Measurements from ENCODE around the gene PTPRF. TPM values are rescaled to one million over a fixed set of nuclear protein-coding genes. Genes with fewer than 3 reads are reported as not detected.
"Not testable (repeated sequence)": the region's sequence is repeated elsewhere in the genome, so short reads cannot be mapped to it uniquely, and the experiment has no call there.

PTPRF gene
- total and polyA plus RNA-seq, 2 donors: 26.0 to 40.6 TPM

DNA sequence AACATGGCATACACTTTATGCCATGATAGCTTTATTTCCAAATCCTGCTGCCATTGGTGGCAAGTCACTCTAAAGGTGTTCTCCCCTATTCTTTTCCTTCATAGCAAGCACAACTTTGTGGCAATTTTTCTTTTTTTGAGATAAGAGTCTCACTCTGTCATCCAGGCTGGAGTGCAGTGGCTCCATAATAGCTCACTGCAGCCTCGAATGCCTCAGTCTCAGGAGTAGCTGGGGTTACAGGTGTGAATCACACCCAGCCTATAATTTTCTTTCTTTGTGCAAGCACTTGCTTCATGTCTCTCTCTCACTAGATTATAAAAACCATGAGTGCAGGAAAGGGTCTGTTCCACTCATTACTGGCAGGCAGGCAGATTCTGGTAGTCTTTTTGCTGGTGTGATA is 113.9 kb downstream of the PTPRF start:
- 74% methylated on average over 1 of the region's 1 CpG for WGBS
- Histone ChIP-seq H3K4me3 (ENCODE audit: low read length in 2 of 2) (no peak overlapping the region), H3K27me3 (ENCODE audit: control insufficient read depth in 2 of 2, insufficient read depth in 1 of 2, low read length in 1 of 2) (peaks cover 0 to 8% of the 10 kb centered on the region in 2 donors), H3K9me3 (ENCODE audit: control insufficient read depth in 2 of 2, insufficient read depth in 1 of 2, low read length in 1 of 2) (no peaks in the 10 kb centered on the region), H3K4me1 (ENCODE audit: control insufficient read depth in 2 of 2, insufficient read depth in 2 of 2, low read length in 2 of 2) (peaks cover 2 to 4% of the 10 kb centered on the region in 2 donors), H3K27ac (ENCODE audit: low read depth in 1 of 2, low read length in 1 of 2) (no peak overlapping the region), H3K36me3 (ENCODE audit: control insufficient read depth in 2 of 2, insufficient read depth in 2 of 2, low read length in 1 of 2) (no peaks in the 10 kb centered on the region)
- no peak for DNase-seq (ENCODE audit: low read depth in 6 of 9, low spot score in 9 of 9)

DNA sequence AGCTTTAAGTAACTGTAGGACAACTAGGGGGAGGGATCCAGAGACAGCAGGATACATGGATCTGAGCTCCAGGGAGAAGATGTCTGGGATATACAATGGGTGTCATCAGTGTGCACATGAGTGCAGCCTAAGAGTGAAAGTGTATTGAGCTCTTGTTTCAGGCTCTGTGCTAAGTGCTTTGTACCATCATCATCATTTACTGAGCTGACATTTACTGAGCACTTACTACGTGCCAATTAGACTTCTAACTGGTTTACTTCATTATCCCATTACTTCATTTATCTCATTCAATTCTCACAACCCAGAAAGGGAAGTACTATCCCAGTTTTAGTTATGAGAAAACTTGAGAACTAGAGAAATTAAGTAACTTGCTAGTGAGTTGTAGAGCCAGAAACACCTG is 114.8 kb downstream of the PTPRF start:
- WGBS: 92% methylated on average over 1 of the region's 1 CpG
- H3K4me1 ChIP-seq (ENCODE audit: control insufficient read depth in 2 of 2, insufficient read depth in 2 of 2, low read length in 2 of 2): peaks cover 2 to 4% of the 10 kb centered on the region in 2 donors
- H3K4me3 ChIP-seq (ENCODE audit: low read length in 2 of 2): no peak overlapping the region
- no peaks in the 10 kb centered on the region for H3K9me3 ChIP-seq (ENCODE audit: control insufficient read depth in 2 of 2, insufficient read depth in 1 of 2, low read length in 1 of 2)
- DNase-seq (ENCODE audit: low read depth in 6 of 9, low spot score in 9 of 9): no peak
- H3K36me3 ChIP-seq (ENCODE audit: control insufficient read depth in 2 of 2, insufficient read depth in 2 of 2, low read length in 1 of 2): no peaks in the 10 kb centered on the region
- H3K27ac ChIP-seq (ENCODE audit: low read depth in 1 of 2, low read length in 1 of 2): no peak overlapping the region
- peaks cover 0 to 8% of the 10 kb centered on the region in 2 donors for H3K27me3 ChIP-seq (ENCODE audit: control insufficient read depth in 2 of 2, insufficient read depth in 1 of 2, low read length in 1 of 2)

DNA sequence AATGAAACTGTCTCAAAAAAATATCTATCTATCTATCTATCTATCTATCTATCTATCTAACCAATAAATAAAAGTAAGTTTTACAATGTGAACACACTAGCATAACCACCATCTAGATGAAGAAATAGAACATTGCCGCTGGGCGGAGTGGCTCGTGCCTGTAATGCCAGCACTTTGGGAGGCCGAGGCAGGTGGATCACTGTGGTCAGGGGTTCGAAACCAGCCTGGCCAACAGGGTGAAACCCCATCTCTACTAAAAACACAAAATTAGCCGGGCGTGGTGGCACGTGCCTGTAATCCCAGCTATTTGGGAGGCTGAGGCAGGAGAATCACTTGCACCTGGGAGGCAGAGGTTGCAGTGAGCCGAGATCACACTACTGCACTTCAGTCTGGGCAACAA is 116.6 kb downstream of the PTPRF start:
- H3K4me3 ChIP-seq (ENCODE audit: low read length in 2 of 2); H3K9me3 ChIP-seq (ENCODE audit: control insufficient read depth in 2 of 2, insufficient read depth in 1 of 2, low read length in 1 of 2); H3K36me3 ChIP-seq (ENCODE audit: control insufficient read depth in 2 of 2, insufficient read depth in 2 of 2, low read length in 1 of 2); H3K27ac ChIP-seq (ENCODE audit: low read depth in 1 of 2, low read length in 1 of 2); H3K27me3 ChIP-seq (ENCODE audit: control insufficient read depth in 2 of 2, insufficient read depth in 1 of 2, low read length in 1 of 2); DNase-seq (ENCODE audit: low read depth in 6 of 9, low spot score in 9 of 9): not testable (repeated sequence)
- H3K4me1 ChIP-seq (ENCODE audit: control insufficient read depth in 2 of 2, insufficient read depth in 2 of 2, low read length in 2 of 2): peaks cover 11 to 13% of the 10 kb centered on the region in 2 donors
- WGBS: 96% methylated on average over 9 of the region's 9 CpGs

DNA sequence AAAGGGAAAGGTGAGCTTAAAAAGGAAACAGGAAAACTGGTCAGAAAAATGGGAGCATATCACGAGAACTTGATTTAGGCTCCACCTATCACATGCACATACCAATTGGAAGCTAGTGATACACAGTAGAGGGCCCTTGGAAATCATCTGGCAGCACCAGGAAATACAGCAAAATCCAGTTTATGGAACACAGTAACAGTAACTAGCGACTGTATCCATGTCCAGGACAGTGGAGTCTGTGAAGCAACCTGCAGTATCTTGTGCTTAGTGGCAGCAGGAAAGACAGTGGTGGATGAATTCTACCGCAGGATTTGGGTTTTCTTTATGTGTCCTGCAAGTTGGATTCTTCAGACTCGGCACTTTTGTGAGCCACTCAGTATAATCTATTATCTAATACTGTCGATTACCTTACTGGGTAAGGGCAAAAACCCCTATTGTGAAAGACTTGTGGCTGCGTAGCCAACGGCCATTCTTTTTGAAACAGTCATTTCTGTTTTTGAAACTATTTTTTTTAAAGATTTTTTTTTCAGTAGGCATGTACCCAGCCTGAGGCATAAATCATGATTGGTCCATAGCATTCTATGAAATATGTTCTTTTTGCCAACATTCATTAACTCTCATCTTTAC is 117.7 kb downstream of the PTPRF start:
- DNase-seq (ENCODE audit: low read depth in 6 of 9, low spot score in 9 of 9): no peak
- Histone ChIP-seq H3K27ac (ENCODE audit: low read depth in 1 of 2, low read length in 1 of 2) (no peak overlapping the region), H3K4me3 (ENCODE audit: low read length in 2 of 2) (no peak overlapping the region), H3K36me3 (ENCODE audit: control insufficient read depth in 2 of 2, insufficient read depth in 2 of 2, low read length in 1 of 2) (peaks cover 3 to 4% of the 10 kb centered on the region in 2 donors), H3K4me1 (ENCODE audit: control insufficient read depth in 2 of 2, insufficient read depth in 2 of 2, low read length in 2 of 2) (peaks cover 11 to 13% of the 10 kb centered on the region in 2 donors), H3K9me3 (ENCODE audit: control insufficient read depth in 2 of 2, insufficient read depth in 1 of 2, low read length in 1 of 2) (no peaks in the 10 kb centered on the region), H3K27me3 (ENCODE audit: control insufficient read depth in 2 of 2, insufficient read depth in 1 of 2, low read length in 1 of 2) (peaks cover 0 to 8% of the 10 kb centered on the region in 2 donors)
- WGBS: 95% methylated on average over 7 of the region's 7 CpGs

DNA sequence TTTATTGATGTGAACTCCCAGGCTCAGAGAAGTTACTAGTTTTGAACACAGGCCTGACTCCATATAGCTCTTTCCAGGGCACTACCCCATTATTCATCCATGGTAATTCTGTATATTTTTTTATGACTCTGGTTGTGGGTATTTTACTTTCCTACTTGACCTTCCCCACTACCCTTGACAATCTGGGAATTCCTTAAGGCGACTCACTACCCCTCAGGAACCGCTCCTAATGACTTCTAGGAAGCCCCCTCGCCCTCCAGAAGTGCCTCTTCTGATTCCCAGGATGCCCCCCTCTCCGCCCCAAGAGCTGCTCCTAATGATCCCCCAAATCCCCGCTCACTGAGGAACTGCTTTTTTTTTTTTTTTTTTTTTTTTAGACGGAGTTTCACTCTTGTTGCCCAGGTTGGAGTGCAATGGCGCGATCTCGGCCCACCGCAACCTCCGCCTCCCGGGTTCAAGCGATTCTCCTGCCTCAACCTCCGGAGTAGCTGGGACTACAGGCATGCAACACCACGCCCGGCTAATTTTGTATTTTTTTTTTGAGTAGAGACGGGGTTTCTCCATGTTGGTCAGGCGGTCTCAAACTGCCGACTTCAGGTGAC is 118.3 kb downstream of the PTPRF start:
- WGBS: 44% methylated on average over 19 of the region's 19 CpGs
- Histone ChIP-seq H3K9me3 (ENCODE audit: control insufficient read depth in 2 of 2, insufficient read depth in 1 of 2, low read length in 1 of 2) (no peaks in the 10 kb centered on the region), H3K27me3 (ENCODE audit: control insufficient read depth in 2 of 2, insufficient read depth in 1 of 2, low read length in 1 of 2) (peaks cover 0 to 8% of the 10 kb centered on the region in 2 donors), H3K4me1 (ENCODE audit: control insufficient read depth in 2 of 2, insufficient read depth in 2 of 2, low read length in 2 of 2) (peaks cover 11 to 13% of the 10 kb centered on the region in 2 donors), H3K4me3 (ENCODE audit: low read length in 2 of 2) (peak overlapping the region; percentile 92 to 98), H3K36me3 (ENCODE audit: control insufficient read depth in 2 of 2, insufficient read depth in 2 of 2, low read length in 1 of 2) (peaks cover 9 to 10% of the 10 kb centered on the region in 2 donors), H3K27ac (ENCODE audit: low read depth in 1 of 2, low read length in 1 of 2) (peak overlapping the region; percentile 80 to 94)
- DNase-seq (ENCODE audit: low read depth in 6 of 9, low spot score in 9 of 9): no peak

DNA sequence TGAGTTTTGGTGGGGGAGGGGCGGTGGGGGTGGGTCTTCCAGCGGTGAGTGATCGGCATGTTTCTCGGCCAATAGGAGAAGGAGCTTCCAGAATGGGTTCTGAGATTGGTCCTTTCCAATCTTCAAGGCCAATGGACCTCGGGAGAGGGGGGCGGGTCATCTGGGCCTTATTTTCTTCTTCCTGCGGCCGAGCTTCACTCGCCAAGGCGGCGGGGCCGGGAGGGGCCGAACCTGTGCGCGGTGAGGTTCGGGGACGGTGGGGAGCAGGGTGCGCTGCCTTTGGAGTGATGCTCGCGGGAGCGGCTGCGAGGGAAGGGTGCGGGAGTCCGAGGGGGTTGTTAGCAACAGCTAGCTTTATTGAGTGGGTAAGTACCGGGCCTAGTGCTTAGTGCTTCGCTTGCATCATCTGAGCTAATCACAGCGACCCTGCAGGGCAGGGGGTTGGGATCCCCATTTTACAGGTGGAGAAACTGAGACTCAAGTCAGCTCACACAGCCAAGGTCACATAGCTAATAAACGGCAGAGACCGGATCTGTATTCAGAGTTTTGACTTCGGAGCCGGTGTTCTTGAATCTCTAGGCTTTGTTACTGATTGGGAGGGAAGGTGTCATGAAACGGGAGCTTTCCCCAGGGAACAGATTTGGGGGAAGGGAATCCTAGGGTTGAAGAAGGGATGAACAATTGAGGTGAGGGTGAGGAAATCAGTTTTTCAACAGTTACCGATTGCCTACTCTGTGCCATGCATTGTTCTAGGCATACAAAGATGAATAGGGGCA is 119.8 kb downstream of the PTPRF start:
- under 1% methylated on average over 33 of the region's 33 CpGs for WGBS
- no peaks in the 10 kb centered on the region for H3K9me3 ChIP-seq (ENCODE audit: control insufficient read depth in 2 of 2, insufficient read depth in 1 of 2, low read length in 1 of 2)
- peaks cover 0 to 2% of the 10 kb centered on the region in 2 donors for H3K27me3 ChIP-seq (ENCODE audit: control insufficient read depth in 2 of 2, insufficient read depth in 1 of 2, low read length in 1 of 2)
- peaks cover 17 to 26% of the 10 kb centered on the region in 2 donors for H3K36me3 ChIP-seq (ENCODE audit: control insufficient read depth in 2 of 2, insufficient read depth in 2 of 2, low read length in 1 of 2)
- peak overlapping the region; percentile 92 to 98 for H3K4me3 ChIP-seq (ENCODE audit: low read length in 2 of 2)
- peak; percentile 88 to 99 (median 94) for DNase-seq (ENCODE audit: low read depth in 6 of 9, low spot score in 9 of 9)
- peaks cover 11 to 13% of the 10 kb centered on the region in 2 donors for H3K4me1 ChIP-seq (ENCODE audit: control insufficient read depth in 2 of 2, insufficient read depth in 2 of 2, low read length in 2 of 2)
- peak overlapping the region; percentile 94 to 98 for H3K27ac ChIP-seq (ENCODE audit: low read depth in 1 of 2, low read length in 1 of 2)

DNA sequence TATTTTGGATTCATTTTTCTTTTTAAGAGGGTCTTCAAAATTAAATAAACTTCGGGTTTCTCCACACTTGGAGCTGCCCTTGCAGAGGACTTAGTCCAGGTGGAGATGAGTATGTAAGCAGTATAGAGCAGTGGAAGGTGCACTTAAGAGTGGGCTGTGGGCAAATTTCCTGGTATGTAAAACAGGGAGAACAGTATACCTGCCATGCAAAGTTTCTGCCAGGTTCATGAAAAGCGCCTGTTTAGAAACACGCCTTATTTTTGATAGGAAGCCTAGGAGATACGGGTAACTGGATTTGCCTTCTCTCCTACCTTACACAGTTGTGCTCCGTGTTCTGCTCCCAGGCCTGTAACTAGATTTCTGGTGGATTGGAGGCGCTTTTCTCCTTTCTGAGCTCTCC is 120.5 kb downstream of the PTPRF start:
- peaks cover 24 to 32% of the 10 kb centered on the region in 2 donors for H3K36me3 ChIP-seq (ENCODE audit: control insufficient read depth in 2 of 2, insufficient read depth in 2 of 2, low read length in 1 of 2)
- H3K27me3 ChIP-seq (ENCODE audit: control insufficient read depth in 2 of 2, insufficient read depth in 1 of 2, low read length in 1 of 2): peaks cover 0 to 2% of the 10 kb centered on the region in 2 donors
- peak overlapping the region; percentile 92 to 98 for H3K4me3 ChIP-seq (ENCODE audit: low read length in 2 of 2)
- no peak for DNase-seq (ENCODE audit: low read depth in 6 of 9, low spot score in 9 of 9)
- H3K9me3 ChIP-seq (ENCODE audit: control insufficient read depth in 2 of 2, insufficient read depth in 1 of 2, low read length in 1 of 2): no peaks in the 10 kb centered on the region
- no peak overlapping the region for H3K27ac ChIP-seq (ENCODE audit: low read depth in 1 of 2, low read length in 1 of 2)
- peaks cover 11 to 13% of the 10 kb centered on the region in 2 donors for H3K4me1 ChIP-seq (ENCODE audit: control insufficient read depth in 2 of 2, insufficient read depth in 2 of 2, low read length in 2 of 2)
- WGBS: 76% methylated on average over 6 of the region's 6 CpGs

DNA sequence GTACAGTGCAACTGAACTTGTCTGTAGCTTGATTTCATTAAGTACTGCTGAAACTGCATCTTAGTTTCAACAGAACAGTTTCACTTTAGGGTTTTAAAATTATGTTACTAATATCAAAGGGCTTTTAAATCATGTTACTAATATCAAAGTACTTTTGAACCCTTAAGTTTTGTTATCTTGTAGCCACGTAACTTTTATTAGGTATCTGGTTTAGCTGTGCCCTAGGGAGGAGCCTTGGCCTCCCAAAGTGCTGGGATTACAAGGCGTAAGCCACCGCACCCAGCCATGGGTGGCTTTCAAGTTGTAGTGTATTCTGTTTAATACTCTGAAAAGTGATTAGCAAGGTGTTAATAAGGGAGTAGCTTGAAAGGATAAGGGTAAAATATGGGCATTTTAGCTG is 121.2 kb downstream of the PTPRF start:
- WGBS: 90% methylated on average over 3 of the region's 3 CpGs
- no peak overlapping the region for H3K27ac ChIP-seq (ENCODE audit: low read depth in 1 of 2, low read length in 1 of 2)
- no peaks in the 10 kb centered on the region for H3K9me3 ChIP-seq (ENCODE audit: control insufficient read depth in 2 of 2, insufficient read depth in 1 of 2, low read length in 1 of 2)
- peaks cover 31 to 38% of the 10 kb centered on the region in 2 donors for H3K36me3 ChIP-seq (ENCODE audit: control insufficient read depth in 2 of 2, insufficient read depth in 2 of 2, low read length in 1 of 2)
- DNase-seq (ENCODE audit: low read depth in 6 of 9, low spot score in 9 of 9): no peak
- no peak overlapping the region for H3K4me3 ChIP-seq (ENCODE audit: low read length in 2 of 2)
- H3K4me1 ChIP-seq (ENCODE audit: control insufficient read depth in 2 of 2, insufficient read depth in 2 of 2, low read length in 2 of 2): peaks cover 11 to 13% of the 10 kb centered on the region in 2 donors
- H3K27me3 ChIP-seq (ENCODE audit: control insufficient read depth in 2 of 2, insufficient read depth in 1 of 2, low read length in 1 of 2): peaks cover 0 to 2% of the 10 kb centered on the region in 2 donors

DNA sequence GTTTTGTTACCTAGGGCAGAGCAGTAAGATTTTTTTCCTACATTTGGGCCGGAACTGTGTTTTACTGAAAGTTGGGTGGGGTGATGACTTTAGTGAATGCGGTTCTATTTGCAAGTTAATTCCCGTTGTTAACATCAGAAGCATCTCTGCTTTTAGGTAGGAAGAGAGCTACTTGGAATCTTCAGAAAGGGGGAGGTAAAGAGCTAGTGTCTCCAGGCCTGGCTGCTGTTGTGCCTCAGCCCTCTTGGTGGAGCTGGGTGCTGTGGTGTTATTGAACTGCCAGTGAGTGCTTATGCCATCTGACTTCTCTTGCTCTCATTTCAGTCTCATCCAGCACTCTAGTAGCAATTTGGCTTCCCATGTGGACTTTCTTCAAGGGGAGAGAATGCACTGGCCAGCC is 122.7 kb downstream of the PTPRF start:
- no peak overlapping the region for H3K4me3 ChIP-seq (ENCODE audit: low read length in 2 of 2)
- H3K36me3 ChIP-seq (ENCODE audit: control insufficient read depth in 2 of 2, insufficient read depth in 2 of 2, low read length in 1 of 2): peaks cover 42 to 49% of the 10 kb centered on the region in 2 donors
- no peaks in the 10 kb centered on the region for H3K9me3 ChIP-seq (ENCODE audit: control insufficient read depth in 2 of 2, insufficient read depth in 1 of 2, low read length in 1 of 2)
- peaks cover 0 to 2% of the 10 kb centered on the region in 2 donors for H3K27me3 ChIP-seq (ENCODE audit: control insufficient read depth in 2 of 2, insufficient read depth in 1 of 2, low read length in 1 of 2)
- H3K27ac ChIP-seq (ENCODE audit: low read depth in 1 of 2, low read length in 1 of 2): no peak overlapping the region
- H3K4me1 ChIP-seq (ENCODE audit: control insufficient read depth in 2 of 2, insufficient read depth in 2 of 2, low read length in 2 of 2): peaks cover 11 to 13% of the 10 kb centered on the region in 2 donors
- peak in 2 of 9 donors; percentile 7 to 21 for DNase-seq (ENCODE audit: low read depth in 6 of 9, low spot score in 9 of 9)
- 88% methylated on average over 3 of the region's 3 CpGs for WGBS
